ENCODE data around the gene ANKRD44.

GRCh38 chr2:196957442-196957841 is 353.1 kb downstream of the ANKRD44 start:
- TF ChIP-seq SIX5 (IDR thresholded peaks at IDR 0.05; ENCODE audit: low read depth, low read length), result no peak
- TF ChIP-seq CTCF (IDR thresholded peaks at IDR 0.05; ENCODE audit: control extremely low read depth in 1 of 3, insufficient read depth in 1 of 3, low read depth in 1 of 3, low read length in 3 of 3), result no peak
- TF ChIP-seq SUZ12 (IDR thresholded peaks at IDR 0.05; ENCODE audit: low read length), result no peak
- TF ChIP-seq KDM1A (IDR thresholded peaks at IDR 0.05; ENCODE audit: borderline replicate concordance, low read length), result no peak
- TF ChIP-seq GABPA (IDR thresholded peaks at IDR 0.05; ENCODE audit: borderline replicate concordance, insufficient read depth, low read length), result no peak
- no peak for TF ChIP-seq RNF2 (IDR thresholded peaks at IDR 0.05; ENCODE audit: borderline replicate concordance, low read depth, low read length, missing control alignments, poor library complexity, severe bottlenecking)

All from H1 (cell line).